HG03460 (cell line): ENCODE results near the gene SMDT1.
"Not testable (repeated sequence)": the region's sequence is repeated elsewhere in the genome, so short reads cannot be mapped to it uniquely, and the experiment has no call there.

Source experiments
- ATAC-seq: cut with Tn5 transposase; IDR thresholded peaks from one replicate; pipeline ENCODE4 v1.9.1; 2021; ENCODE audit not compliant: unreplicated experiment

Gene SMDT1

DNA sequence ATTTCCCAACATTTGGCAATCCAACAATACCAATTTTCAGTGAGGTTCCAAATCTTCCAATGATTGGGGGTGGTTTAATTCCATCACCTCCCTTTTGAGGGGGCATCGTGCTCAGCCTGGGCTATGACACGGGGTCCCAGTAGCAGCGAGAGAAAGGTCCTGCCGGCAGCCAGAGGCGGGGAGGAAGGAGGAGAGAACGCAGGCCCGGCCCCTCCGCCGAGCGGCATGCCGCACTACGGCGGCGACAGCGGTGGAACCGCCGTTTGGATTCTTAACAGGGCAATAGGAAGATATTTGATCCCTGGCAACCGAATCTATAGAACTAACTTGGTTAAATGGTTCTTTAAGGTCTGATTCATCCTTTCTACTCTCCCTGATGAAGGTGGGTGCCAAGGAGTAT, 29.3 kb downstream of the SMDT1 start:
- ATAC-seq: no peak

DNA sequence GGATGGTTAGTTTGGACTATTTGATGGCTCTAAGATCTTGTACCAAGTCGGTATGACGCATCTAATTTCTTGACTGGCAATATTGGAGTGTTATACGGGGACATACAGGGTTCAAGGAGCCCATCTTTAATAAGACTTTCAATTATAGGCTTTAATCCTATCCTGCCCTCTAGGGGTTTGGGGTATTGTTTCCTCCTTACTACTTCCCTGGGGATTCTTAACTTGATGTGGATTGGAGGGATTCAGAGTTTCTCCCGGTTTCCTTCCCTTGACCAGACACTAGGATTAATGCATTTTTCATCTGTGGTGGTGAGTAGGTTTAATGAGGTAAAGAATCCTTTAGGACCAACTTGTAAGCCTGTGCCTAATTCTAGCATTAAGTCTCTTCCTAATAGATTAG, 32.3 kb downstream of the SMDT1 start:
- no peak for ATAC-seq

DNA sequence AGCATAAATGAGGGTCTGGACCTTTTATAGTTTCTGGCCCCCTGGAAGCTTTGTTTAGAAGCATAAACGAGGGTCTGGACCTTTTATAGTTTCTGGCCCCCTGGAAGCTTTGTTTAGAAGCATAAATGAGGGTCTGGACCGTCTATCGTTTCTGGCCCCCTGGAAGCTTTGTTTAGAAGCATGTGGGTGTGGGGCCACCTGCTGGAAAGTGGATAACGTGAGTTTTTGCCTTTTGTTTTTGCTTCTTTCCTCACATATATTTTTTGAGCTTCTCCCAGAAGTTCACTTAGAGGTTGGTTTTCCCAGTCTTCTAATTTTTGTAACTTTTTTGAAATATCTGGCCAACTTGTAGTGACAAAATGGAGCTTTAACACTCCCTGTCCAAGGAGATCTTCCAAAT, 33.3 kb downstream of the SMDT1 start:
- ATAC-seq: not testable (repeated sequence)

DNA sequence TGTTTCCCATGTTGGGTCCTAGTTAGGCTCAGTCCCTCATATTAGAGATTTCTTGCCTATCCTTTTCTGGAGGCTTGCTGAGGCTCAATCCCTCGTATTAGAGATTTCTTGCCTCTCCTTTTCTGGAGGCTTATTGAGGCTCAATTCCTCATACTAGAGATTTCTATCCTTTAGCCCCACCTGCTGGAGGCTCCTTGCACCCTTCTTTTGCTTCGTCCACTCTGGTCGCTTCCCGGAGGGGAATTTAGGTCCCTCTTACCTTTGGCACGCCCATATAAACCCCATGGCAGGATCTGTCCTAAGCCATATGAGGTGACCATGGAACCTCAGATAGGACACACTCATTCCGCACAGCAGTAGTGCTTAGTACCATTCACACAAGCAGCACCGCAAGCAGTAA, 35.2 kb downstream of the SMDT1 start:
- no peak for ATAC-seq

DNA sequence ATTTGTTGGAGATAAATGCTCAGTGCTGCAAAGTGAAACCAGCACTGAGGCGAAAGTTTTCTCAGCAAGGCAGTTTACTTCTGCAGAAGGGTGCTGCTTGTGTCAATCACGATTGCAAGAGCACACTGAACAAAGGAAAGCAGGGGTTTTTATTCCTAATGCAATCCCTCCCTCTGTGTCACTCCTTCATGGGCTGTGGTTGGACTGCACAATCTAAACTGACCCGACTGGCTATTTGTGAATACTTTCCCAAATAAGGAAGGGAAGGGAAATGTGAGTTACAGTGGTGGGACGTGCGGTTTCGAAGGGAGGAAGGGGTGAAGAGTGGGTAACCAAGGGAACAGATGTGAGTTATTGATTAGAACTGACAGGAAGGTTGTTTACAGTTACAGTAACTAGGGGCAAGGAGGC, 35.9 kb downstream of the SMDT1 start:
- not testable (repeated sequence) for ATAC-seq

DNA sequence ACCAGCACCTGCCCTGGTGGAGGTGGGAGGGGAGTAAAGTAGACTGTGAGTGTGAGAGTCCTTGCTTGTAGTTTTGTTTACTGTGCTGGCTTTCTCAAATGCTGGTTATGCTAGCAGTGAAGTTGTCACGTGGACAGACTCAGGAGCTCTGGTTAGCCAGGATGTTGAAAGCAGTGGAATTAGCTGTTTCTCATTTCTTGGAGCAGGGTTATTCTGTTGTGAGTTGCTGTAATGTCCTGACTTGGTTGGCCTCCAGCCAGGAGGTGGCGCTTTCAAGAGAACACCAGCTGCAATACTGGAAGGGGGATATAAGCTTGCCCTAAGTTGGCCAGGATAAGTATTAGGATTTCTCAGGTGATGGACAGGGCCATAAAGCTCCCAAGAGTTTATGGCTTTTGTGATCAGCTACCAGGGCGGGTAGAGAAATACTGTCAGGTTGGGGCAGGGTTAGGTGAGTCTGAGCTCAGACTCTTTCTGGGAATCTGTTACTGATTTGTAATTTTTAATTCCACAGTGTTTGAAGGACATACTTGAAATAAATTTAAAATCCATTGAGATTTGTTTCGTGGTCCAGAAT, 37.4 kb downstream of the SMDT1 start:
- ATAC-seq: no peak

DNA sequence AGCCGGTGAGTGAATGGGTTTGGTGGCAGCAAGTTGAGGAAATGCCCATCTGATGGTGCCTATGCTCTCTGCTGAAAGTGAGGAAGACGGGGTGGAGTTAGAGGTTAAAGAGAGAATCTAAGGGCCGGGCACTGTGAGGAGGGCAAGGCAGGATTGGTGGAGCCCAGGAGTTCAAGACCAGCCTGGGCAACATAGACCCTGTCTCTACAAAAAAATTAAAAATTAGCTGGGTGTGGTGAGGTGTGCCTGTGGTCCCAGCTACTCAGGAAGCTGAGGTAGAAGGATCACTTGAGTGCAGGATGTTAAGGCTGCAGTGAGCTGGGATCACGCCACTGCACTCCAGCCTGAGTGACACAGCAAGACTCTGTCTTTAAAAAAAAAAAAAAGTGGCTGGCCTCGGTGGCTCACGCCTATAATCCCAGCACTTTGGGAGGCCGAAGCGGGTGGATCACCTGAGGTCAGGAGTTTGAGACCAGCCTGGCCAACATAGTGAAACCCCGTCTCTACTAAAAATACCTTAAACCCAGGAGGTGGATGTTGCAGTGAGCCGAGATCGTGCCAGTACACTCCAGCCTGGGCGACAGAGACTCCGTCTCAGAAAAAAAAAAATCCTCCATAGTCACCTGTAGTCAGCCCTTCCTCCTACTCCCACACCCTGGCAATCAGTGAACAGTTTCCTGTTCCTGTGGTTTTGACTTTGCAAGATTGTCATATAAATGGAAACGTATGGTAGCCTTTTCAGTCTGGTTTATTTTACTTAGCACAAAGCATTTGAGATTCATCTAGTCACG, 40.9 kb downstream of the SMDT1 start:
- ATAC-seq: not testable (repeated sequence)

DNA sequence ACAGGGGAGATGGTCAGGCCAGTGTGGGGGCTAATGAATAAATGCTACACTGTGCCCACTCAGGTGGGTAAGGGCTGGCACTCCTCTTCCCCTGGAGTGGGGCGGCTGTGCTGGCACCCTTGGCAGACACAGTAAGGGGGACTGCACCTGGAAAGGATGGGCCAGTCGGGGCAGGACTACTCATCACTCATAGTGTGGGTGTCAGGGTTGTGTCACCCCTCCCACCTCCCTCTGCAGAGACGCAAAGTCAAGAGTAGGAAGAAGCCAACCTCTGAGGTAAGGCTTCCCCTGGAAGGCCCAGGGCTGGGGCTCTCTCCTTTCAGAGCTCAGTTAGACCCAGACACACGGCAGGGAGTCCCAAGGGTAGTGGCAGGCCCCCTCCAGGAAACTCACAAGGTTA, 44.0 kb downstream of the SMDT1 start:
- ATAC-seq: not testable (repeated sequence)

DNA sequence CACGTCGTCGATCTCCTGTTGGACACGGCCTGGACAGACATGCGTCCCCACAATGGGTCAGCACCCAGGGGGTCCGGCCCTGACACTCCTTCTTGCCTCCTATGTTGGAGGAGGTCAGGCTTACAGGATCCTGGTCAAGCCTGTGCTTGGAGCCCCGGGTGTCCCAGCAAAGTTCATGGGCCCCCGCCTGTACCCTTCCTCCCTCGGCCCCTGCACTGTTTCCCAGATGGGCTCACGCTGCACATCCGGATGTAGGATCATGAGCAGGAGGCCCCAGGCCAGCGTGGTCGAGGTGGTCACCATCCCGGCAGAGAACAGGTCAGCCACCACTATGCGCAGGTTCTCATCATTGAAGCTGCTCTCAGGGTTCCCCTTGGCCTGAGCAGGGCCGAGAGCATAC, 48.1 kb downstream of the SMDT1 start:
- no peak for ATAC-seq

DNA sequence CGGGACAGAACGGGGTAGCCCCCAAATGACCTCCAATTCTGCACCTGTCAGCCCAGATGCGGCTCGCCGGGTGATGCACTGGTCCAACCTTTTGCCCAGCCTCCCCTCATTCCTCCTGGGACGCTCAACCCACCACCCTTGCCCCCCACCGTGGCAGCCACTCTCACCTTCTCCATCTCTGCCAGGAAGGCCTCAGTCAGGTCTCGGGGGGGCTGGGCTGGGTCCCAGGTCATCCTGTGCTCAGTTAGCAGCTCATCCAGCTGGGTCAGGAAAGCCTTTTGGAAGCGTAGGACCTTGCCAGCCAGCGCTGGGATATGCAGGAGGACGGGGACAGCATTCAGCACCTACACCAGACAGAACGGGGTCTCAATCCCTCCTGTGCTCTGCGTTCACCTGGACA, 48.5 kb downstream of the SMDT1 start:
- ATAC-seq: not testable (repeated sequence)

DNA sequence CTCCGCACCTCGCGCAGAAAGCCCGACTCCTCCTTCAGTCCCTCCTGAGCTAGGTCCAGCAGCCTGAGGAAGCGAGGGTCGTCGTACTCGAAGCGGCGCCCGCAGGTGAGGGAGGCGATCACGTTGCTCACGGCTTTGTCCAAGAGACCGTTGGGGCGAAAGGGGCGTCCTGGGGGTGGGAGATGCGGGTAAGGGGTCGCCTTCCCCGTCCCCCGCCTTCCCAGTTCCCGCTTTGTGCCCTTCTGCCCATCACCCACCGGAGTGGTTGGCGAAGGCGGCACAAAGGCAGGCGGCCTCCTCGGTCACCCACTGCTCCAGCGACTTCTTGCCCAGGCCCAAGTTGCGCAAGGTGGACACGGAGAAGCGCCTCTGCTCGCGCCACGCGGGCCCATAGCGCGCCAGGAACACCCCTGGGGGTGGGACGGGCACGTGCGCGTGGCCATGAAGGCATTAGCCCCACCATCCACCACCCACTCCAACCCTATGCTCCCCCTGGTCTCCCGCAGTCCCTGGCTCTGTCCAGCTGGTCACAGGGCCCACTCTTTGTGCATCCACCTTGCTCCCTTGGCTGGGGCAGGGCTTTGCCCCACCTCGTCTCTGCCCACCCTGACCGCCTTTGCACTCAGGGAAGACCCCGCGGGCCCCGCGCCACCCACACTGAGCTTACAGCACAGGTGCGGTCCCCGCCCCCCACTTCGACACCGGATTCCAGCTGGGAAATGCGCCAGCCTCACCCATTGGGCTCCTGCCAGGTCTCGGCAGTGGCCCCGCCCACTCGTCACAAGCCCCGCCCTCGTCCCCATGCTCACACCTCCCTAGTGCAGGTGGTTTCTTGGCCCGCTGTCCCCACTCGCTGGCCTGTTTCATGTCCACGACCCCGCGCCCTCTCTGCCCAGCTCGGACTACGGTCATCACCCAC, 49.5 kb downstream of the SMDT1 start:
- not testable (repeated sequence) for ATAC-seq

DNA sequence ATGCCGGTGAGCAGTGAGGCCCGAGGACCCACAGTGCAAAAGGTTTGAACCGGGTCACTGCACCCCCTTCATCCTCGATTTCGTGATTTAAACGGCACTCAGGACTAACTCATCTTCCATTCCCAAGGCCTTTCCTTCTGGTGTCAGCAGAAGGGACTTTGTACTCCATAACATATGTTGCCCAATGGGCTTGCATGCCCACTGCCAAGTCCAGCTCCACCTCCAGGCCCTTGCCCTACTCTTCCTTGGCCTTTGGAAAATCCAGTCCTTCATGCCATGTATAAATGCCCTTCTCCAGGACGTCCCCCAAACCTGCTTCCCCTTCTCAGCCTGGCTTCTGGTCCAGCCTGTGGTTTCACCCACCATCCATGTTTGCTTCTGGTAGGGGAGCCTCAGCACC, 50.7 kb downstream of the SMDT1 start:
- ATAC-seq: not testable (repeated sequence)

DNA sequence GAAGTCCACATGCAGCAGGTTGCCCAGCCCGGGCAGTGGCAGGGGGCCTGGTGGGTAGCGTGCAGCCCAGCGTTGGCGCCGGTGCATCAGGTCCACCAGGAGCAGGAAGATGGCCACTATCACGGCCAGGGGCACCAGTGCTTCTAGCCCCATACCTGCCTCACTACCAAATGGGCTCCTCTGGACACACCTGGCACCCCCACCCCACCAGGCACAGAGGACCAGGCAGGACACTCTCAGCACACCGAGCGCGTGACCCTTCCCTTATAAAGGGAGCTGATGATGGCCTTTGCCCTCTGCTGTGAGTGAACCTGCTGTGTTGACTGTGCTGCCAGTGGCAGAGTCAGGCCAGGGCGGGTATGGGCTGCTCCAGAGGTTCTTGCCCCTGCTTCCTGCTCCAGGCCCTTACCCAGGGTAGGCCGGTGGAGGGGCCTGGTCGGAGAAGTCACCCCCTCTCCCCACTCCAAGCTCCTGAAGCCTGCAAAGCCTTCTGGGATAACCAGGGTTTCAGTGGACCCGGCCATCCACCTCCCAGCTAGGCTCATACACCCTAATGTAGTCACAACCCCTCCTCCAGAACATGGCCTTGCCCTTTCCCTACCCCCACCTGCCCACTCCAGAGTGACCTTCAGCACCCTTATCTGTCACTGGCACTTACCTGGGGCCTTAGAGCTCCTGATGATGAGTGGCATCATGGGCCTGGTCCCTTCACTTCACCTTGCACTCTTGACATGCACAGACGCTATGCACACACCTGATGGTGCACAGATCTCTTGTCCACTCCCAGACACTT, 51.3 kb downstream of the SMDT1 start, which contains the start of gene CYP2D6:
TSS of gene CYP2D6 (minus strand) at position 172 of the 793 bp plus-strand sequence. CDS start at position 153, 19 bp downstream.
- ATAC-seq: not testable (repeated sequence)

DNA sequence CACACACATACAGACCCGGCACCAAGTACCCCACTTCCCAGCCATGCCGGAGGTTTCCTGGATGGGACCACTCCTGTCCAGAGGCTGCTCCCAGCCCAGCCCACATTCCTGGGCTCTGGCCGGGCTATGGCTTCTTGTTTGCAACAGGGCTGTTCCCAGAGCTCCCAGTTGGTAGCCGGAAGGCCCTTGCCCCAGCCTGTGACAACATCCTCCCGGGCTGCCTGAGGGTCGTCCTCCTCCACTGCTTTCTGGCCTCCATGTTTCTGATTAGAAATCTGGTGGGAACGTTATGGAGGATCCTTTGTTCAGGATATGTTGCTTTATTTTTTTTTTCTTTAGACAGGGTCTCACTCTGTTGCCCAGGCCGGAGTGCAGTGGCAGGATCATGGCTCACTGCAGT, 52.1 kb downstream of the SMDT1 start:
- ATAC-seq: no peak

DNA sequence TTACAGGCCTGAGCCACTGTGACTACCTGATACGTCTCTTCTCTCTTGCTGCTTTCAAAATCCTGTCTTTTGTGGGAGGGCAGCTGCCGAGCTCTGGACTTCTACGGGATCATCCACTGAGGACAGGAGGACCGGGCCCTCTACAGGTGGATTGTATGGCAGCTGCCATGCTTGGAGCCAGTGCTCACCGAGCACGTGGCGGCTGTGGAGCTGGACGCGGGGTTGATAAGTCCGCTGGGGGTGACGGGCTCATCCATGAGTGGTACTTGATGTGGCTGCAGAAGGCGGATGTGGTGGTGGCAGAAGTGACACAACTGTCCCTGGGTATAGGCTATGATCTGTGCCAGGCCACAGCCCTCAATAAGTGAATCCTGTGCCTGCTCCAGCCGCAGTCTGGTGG, 53.0 kb downstream of the SMDT1 start:
- no peak for ATAC-seq
